Keratinocyte (primary cell): Measurements from ENCODE around the gene PRLR. TPM values are rescaled to one million over a fixed set of nuclear protein-coding genes. Genes with fewer than 3 reads are reported as not detected.

ENCODE experiments used
- DNase-seq: peaks from one replicate; pipeline ENCODE4 v3.0.0-alpha.2; 2011; ENCODE audit warnings: low read depth, missing footprints, low spot score
- FAIRE-seq: peaks from 2 replicates; lab custom pipeline; 2011; peaks lifted over from hg19 to GRCh38; lab: Jason Lieb, UNC
- H2AFZ ChIP-seq: 2 replicates; pipeline ENCODE4 v1.6.0; 2012; ENCODE audit warnings: low read length, control low read depth, inconsistent platforms; ENCODE audit not compliant: control insufficient read depth
- H3K27ac ChIP-seq: 2 replicates; pipeline ENCODE4 v1.5.1; 2011; ENCODE audit warnings: low read length; ENCODE audit not compliant: control insufficient read depth, insufficient read depth
- H3K27me3 ChIP-seq: 3 replicates; pipeline ENCODE4 v1.6.0; 2011; ENCODE audit warnings: low read length; ENCODE audit not compliant: control insufficient read depth, insufficient read depth; ENCODE audit errors: extremely low read depth
- H3K36me3 ChIP-seq, 2 experiments: 2 replicates in 1 of 2; 3 replicates in 1 of 2; pipeline ENCODE4 v1.5.1; 2011; ENCODE audit warnings: low read length in 2 of 2, mild to moderate bottlenecking in 1 of 2; ENCODE audit not compliant: control insufficient read depth in 2 of 2, insufficient read depth in 2 of 2; ENCODE audit errors: extremely low read depth in 1 of 2
- H3K4me1 ChIP-seq: 3 replicates; pipeline ENCODE4 v1.5.1; 2011; ENCODE audit warnings: low read length; ENCODE audit not compliant: control insufficient read depth, insufficient read depth; ENCODE audit errors: extremely low read depth
- H3K4me2 ChIP-seq: 3 replicates; pipeline ENCODE4 v1.6.0; 2011; ENCODE audit warnings: low read depth, low read length; ENCODE audit not compliant: control insufficient read depth, insufficient read depth; ENCODE audit errors: extremely low read depth
- H3K4me3 ChIP-seq, 3 experiments: fragments of 200-600 bp in 1 of 3; sonication (generic) in 1 of 3; 2 replicates in 2 of 3; 3 replicates in 1 of 3; pipeline ENCODE4 v1.5.1; 2011 to 2016; ENCODE audit warnings: low read length in 3 of 3, mild to moderate bottlenecking in 3 of 3, control low read depth in 2 of 3, inconsistent platforms in 1 of 3, low read depth in 1 of 3, mixed read lengths in 1 of 3, mixed run types in 1 of 3, moderate library complexity in 1 of 3; ENCODE audit not compliant: control insufficient read depth in 2 of 3, insufficient read depth in 2 of 3; ENCODE audit errors: extremely low read depth in 1 of 3
- H3K79me2 ChIP-seq: 2 replicates; pipeline ENCODE4 v1.6.0; 2012; ENCODE audit warnings: low read length; ENCODE audit not compliant: control insufficient read depth, insufficient read depth
- H3K9ac ChIP-seq: 3 replicates; pipeline ENCODE4 v1.6.0; 2011; ENCODE audit warnings: low read length; ENCODE audit not compliant: control insufficient read depth, insufficient read depth; ENCODE audit errors: extremely low read depth
- H3K9me1 ChIP-seq: 3 replicates; pipeline ENCODE4 v1.6.0; 2011; ENCODE audit warnings: low read length; ENCODE audit not compliant: control insufficient read depth, insufficient read depth; ENCODE audit errors: extremely low read depth
- H3K9me3 ChIP-seq: 2 replicates; pipeline ENCODE4 v1.5.1; 2012; ENCODE audit warnings: low read depth, low read length; ENCODE audit not compliant: control insufficient read depth
- H4K20me1 ChIP-seq: 3 replicates; pipeline ENCODE4 v1.6.0; 2011; ENCODE audit warnings: low read length; ENCODE audit not compliant: control insufficient read depth, insufficient read depth; ENCODE audit errors: extremely low read depth
- CTCF ChIP-seq, 3 experiments: IDR thresholded peaks in 1 of 3; conservative IDR thresholded peaks in 1 of 3; optimal IDR thresholded peaks in 1 of 3; 2 replicates in 2 of 3; 3 replicates in 1 of 3; pipeline versions ENCODE3 to v1.5.1; 2011; ENCODE audit warnings: low read length in 3 of 3, mild to moderate bottlenecking in 3 of 3, moderate library complexity in 2 of 3, control low read depth in 1 of 3, inconsistent platforms in 1 of 3; ENCODE audit not compliant: insufficient read depth in 2 of 3; ENCODE audit errors: extremely low read depth in 1 of 3
- EZH2 ChIP-seq: IDR thresholded peaks from one replicate; pipeline ENCODE4 v1.6.1; 2012; ENCODE audit warnings: inconsistent platforms, mild to moderate bottlenecking, low read length, moderate library complexity
- dilution Hi-C: fragments of 300-500 bp; cut with MboI; formaldehyde crosslinking; loops from one replicate; pipeline ENCODE4 v1.7.0; 2020; ENCODE audit warnings: low sequenced_read_pairs; ENCODE audit not compliant: extremely low pct_ligation_motif_present
- polyA plus RNA-seq, 5 experiments: library from polyadenylated mRNA; depleted of rRNA in 3 of 5; stranded (reverse) in 3 of 5; stranded (forward) in 1 of 5; unstranded in 1 of 5; fragments of >200 nt; gene quantifications; 1 replicate in 1 of 5; 2 replicates in 3 of 5; 3 replicates in 1 of 5; pipeline versions ENCODE4 v1.2.1 to v1.2.3, GENCODE V29; 2011 to 2012; ENCODE audit warnings: missing spikeins in 2 of 5, low read depth in 1 of 5, low replicate concordance in 1 of 5

Gene PRLR
- polyA plus RNA-seq, 1 donor (not counting 4 experiments of a cell fraction or from before 2014, with no cell fraction given): 0.04 TPM

DNA sequence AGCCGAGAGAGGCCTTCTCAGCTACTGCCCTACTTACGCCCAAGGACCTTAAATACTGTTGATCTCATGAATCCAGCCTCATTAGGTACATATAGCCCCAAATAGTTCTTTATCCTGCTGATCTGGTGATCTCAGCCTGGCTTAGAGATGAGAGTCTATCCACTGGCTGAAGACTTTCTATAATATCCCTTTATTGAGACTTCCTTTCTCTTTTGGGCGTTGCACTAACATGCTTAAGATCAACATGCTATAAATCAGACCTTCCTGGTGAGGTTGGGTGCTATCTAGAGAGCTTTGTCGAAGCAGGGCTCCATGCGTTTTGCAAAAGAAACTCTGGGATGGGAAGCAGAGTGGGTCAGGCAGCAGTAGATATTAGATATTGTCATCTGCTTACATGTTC is 138.6 kb downstream of the PRLR start:
- Histone ChIP-seq H3K9ac (no peak overlapping the region), H3K4me1 (no peaks in the 10 kb centered on the region), H3K27me3 (no peaks in the 10 kb centered on the region), H3K9me1 (no peaks in the 10 kb centered on the region), H3K4me2 (no peak overlapping the region), H2AFZ (no peak overlapping the region), H4K20me1 (no peaks in the 10 kb centered on the region), H3K79me2 (no peaks in the 10 kb centered on the region), H3K4me3 (no peak overlapping the region), H3K36me3 (no peaks in the 10 kb centered on the region), H3K9me3 (no peaks in the 10 kb centered on the region), H3K27ac (no peak overlapping the region)
- dilution Hi-C loops: no loop called here
- FAIRE-seq: no peak
- DNase-seq: no peak
- no peak for TF ChIP-seq CTCF (optimal IDR thresholded peaks at IDR 0.05 in 1 of 3, IDR thresholded peaks at IDR 0.05 in 1 of 3, conservative IDR thresholded peaks at IDR 0.05 in 1 of 3; ENCODE audit: extremely low read depth in 1 of 3, insufficient read depth in 2 of 3, low read length in 3 of 3)

- H3K27me3 ChIP-seq: no peaks in the 10 kb centered on the region
- no peak overlapping the region for H2AFZ ChIP-seq
- H3K4me3 ChIP-seq: no peak overlapping the region
- FAIRE-seq (peak; percentile 9), DNase-seq (no peak)
- no peaks in the 10 kb centered on the region for H3K9me3 ChIP-seq
- no peak overlapping the region for H3K9ac ChIP-seq
- H3K4me1 ChIP-seq: no peaks in the 10 kb centered on the region
- H3K79me2 ChIP-seq: no peaks in the 10 kb centered on the region
- dilution Hi-C loops: no loop called here
- TF ChIP-seq EZH2: no peak
- TF ChIP-seq CTCF (optimal IDR thresholded peaks at IDR 0.05 in 1 of 3, IDR thresholded peaks at IDR 0.05 in 1 of 3, conservative IDR thresholded peaks at IDR 0.05 in 1 of 3; ENCODE audit: extremely low read depth in 1 of 3, insufficient read depth in 2 of 3, low read length in 3 of 3): peak; percentile 75 to 84 (median 76)
- H3K36me3 ChIP-seq: no peaks in the 10 kb centered on the region
- no peaks in the 10 kb centered on the region for H4K20me1 ChIP-seq
- no peaks in the 10 kb centered on the region for H3K9me1 ChIP-seq
- no peak overlapping the region for H3K27ac ChIP-seq
- H3K4me2 ChIP-seq: no peak overlapping the region
These were observed 140.7 kb downstream of the PRLR start for GRCh38 chr5:35089334-35090314.
